Coronary artery (tissue), 2 donors: ENCODE data around the gene HIPK3.

Experiments
- DNase-seq: peaks from one replicate; pipeline ENCODE4 v3.0.0-alpha.2; 2017; ENCODE audit warnings: low spot score
- H3K27ac ChIP-seq, 2 donors: fragments of 200-600 bp; sonication (generic); one replicate each; pipeline ENCODE4 v1.5.1; 2016 to 2019
- H3K4me3 ChIP-seq: fragments of 200-600 bp; sonication (generic); 2 replicates; pipeline ENCODE4 v1.5.1; 2016; ENCODE audit warnings: mild to moderate bottlenecking, moderate library complexity
- TF ChIP-seq, protein P1 (sequence below): fragments of 200-600 bp; sonication (generic); IDR thresholded peaks from one replicate; pipeline ENCODE4 v1.5.1; 2019; ENCODE audit warnings: antibody characterized with exemption

Gene HIPK3

DNA sequence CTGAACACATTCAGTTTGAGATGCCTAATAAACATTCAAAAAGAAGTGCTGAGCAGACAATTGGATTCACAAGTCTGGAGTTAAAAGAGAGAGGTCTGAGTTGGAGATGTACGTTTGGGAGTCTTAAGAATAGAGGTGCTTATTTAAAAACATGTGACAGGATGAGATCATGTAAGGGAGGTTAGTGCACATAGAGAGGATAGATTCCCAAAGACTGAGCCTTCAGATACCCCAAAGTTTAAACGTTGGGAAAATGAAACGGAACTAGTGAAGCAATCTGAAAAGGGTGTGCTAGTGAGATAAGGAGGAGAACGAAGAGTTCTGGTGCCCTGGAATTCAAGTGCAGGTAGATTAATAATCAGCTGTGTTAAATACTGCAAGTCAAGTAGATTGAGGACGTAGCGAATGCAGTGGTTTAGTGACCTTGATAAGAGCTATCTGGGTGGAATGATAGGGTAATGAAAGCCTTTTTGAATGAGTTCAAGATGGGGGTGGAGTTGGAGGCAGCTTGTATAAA lies 63.7 kb downstream of the HIPK3 start:
- no peak overlapping the region for H3K4me3 ChIP-seq
- DNase-seq = no peak
- TF ChIP-seq, protein P1, sequence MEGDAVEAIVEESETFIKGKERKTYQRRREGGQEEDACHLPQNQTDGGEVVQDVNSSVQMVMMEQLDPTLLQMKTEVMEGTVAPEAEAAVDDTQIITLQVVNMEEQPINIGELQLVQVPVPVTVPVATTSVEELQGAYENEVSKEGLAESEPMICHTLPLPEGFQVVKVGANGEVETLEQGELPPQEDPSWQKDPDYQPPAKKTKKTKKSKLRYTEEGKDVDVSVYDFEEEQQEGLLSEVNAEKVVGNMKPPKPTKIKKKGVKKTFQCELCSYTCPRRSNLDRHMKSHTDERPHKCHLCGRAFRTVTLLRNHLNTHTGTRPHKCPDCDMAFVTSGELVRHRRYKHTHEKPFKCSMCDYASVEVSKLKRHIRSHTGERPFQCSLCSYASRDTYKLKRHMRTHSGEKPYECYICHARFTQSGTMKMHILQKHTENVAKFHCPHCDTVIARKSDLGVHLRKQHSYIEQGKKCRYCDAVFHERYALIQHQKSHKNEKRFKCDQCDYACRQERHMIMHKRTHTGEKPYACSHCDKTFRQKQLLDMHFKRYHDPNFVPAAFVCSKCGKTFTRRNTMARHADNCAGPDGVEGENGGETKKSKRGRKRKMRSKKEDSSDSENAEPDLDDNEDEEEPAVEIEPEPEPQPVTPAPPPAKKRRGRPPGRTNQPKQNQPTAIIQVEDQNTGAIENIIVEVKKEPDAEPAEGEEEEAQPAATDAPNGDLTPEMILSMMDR = no peak

GRCh38 chr11:33321422-33321821 lies 64.2 kb downstream of the HIPK3 start:
- Histone ChIP-seq H3K4me3 (no peak overlapping the region), H3K27ac (no peak overlapping the region)
- TF ChIP-seq, protein P1 = no peak
- DNase-seq = no peak

More for the DNA sequence above, 63.7 kb downstream of the HIPK3 start:
- no peak overlapping the region for H3K27ac ChIP-seq

DNA sequence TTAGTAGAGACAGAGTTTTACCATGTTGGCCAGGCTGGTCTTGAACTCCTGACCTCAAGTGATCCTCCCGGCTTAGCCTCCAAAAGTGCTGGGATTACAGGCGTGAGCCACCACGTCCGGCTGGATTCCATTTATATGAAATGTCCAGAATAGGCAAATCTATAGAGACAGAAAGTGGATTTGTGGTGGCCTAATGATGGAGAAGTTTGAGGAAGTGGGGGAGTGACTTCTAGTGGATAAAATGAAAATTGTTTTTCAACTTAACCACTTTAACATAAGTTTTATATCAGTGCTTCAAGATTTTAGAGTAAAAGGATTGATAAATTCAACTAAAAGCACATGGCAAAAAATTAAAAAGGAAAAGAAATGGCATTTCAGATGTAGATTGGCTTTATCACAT lies 66.2 kb downstream of the HIPK3 start:
- TF ChIP-seq, protein P1 = no peak
- no peak for DNase-seq
- H3K27ac ChIP-seq = no peak overlapping the region
- no peak overlapping the region for H3K4me3 ChIP-seq

GRCh38 chr11:33324302-33324985 lies 67.3 kb downstream of the HIPK3 start:
- H3K27ac ChIP-seq = no peak overlapping the region
- no peak for DNase-seq

DNA sequence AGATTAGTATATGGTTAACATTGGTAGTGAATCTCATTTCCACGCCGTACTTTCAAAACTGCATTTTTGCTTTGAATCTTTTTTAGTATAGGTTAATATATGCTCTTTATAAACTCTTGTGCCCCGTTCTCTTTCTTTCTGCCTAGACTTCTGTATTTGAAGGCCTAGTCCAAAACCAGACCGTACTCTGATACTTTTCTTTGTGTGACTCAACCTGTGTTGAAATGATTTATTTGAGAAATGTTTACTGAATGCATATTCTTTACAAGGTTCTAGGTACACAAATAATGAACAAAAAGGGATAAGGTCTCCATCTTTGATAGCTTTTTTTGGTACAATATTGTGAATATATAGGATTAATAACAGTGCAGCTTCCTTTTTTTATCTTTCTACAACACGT lies 68.3 kb downstream of the HIPK3 start:
- DNase-seq = no peak
- no peak overlapping the region for H3K4me3 ChIP-seq
- TF ChIP-seq, protein P1 = no peak
- H3K27ac ChIP-seq = no peak overlapping the region

More at GRCh38 chr11:33324302-33324985, 67.3 kb downstream of the HIPK3 start:
- no peak overlapping the region for H3K4me3 ChIP-seq
- TF ChIP-seq, protein P1 = no peak

GRCh38 chr11:33329705-33330329 lies 72.6 kb downstream of the HIPK3 start:
- no peak for DNase-seq
- H3K4me3 ChIP-seq = no peak overlapping the region
- TF ChIP-seq, protein P1 = peak; percentile 30
- H3K27ac ChIP-seq = no peak overlapping the region

DNA sequence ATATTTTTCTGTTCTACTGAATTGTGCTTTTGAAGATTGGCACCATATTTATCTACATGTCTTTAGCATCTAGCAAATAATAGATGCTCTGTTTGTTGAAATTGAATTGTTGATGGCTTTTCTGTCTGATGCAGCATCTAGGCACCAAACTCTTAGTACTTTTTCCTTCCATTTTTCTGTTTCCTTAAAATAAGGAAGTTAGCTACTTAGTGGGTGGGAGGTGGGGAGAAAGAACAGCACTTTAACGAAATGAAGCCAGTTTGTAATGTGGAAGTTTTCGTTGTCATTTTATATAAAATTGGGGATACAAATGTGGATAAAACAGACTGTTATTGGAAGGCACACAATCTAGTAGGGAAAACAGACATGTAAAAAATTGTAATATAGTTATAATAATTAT lies 76.6 kb downstream of the HIPK3 start:
- TF ChIP-seq, protein P1 = no peak
- no peak overlapping the region for H3K4me3 ChIP-seq
- H3K27ac ChIP-seq = no peak overlapping the region
- DNase-seq = no peak
